ENCODE data around the gene FGFR3.

The FGFR3 gene

GRCh38 chr4:1793940-1794808 is 1.1 kb downstream of the FGFR3 start:
- TF ChIP-seq CTCF (IDR thresholded peaks at IDR 0.05; ENCODE audit: poor library complexity, severe bottlenecking): no peak
- Histone ChIP-seq H3K27me3 (ENCODE audit: insufficient read depth, poor library complexity, severe bottlenecking) (peaks cover 13% of the 10 kb centered on the region), H3K27ac (ENCODE audit: poor library complexity, severe bottlenecking) (no peak overlapping the region), H3K36me3 (ENCODE audit: low read depth) (no peaks in the 10 kb centered on the region), H3K9me3 (ENCODE audit: severe bottlenecking) (no peaks in the 10 kb centered on the region), H3K4me3 (ENCODE audit: severe bottlenecking) (peak overlapping the region; percentile 81), H3K4me1 (ENCODE audit: insufficient read depth, poor library complexity, severe bottlenecking) (peaks cover 12% of the 10 kb centered on the region)
- DNase-seq (ENCODE audit: low spot score) (no peak), ATAC-seq (ENCODE audit: low read depth) (no peak)

GRCh38 chr4:1794809-1795298 is 1.8 kb downstream of the FGFR3 start:
- Histone ChIP-seq H3K36me3 (ENCODE audit: low read depth) (no peaks in the 10 kb centered on the region), H3K9me3 (ENCODE audit: severe bottlenecking) (no peaks in the 10 kb centered on the region), H3K4me1 (ENCODE audit: insufficient read depth, poor library complexity, severe bottlenecking) (peaks cover 5% of the 10 kb centered on the region), H3K27ac (ENCODE audit: poor library complexity, severe bottlenecking) (no peak overlapping the region), H3K4me3 (ENCODE audit: severe bottlenecking) (peak overlapping the region; percentile 81), H3K27me3 (ENCODE audit: insufficient read depth, poor library complexity, severe bottlenecking) (peaks cover 13% of the 10 kb centered on the region)
- no peak for ATAC-seq (ENCODE audit: low read depth)
- TF ChIP-seq CTCF (IDR thresholded peaks at IDR 0.05; ENCODE audit: poor library complexity, severe bottlenecking): no peak
- DNase-seq (ENCODE audit: low spot score): no peak

- TF ChIP-seq CTCF (IDR thresholded peaks at IDR 0.05; ENCODE audit: poor library complexity, severe bottlenecking): no peak
- Histone ChIP-seq H3K9me3 (ENCODE audit: severe bottlenecking) (no peaks in the 10 kb centered on the region), H3K27ac (ENCODE audit: poor library complexity, severe bottlenecking) (no peak overlapping the region), H3K4me1 (ENCODE audit: insufficient read depth, poor library complexity, severe bottlenecking) (no peaks in the 10 kb centered on the region), H3K27me3 (ENCODE audit: insufficient read depth, poor library complexity, severe bottlenecking) (peaks cover 13% of the 10 kb centered on the region), H3K4me3 (ENCODE audit: severe bottlenecking) (peak overlapping the region; percentile 81), H3K36me3 (ENCODE audit: low read depth) (no peaks in the 10 kb centered on the region)
- DNase-seq (ENCODE audit: low spot score) (no peak), ATAC-seq (ENCODE audit: low read depth) (no peak)
These were observed 2.5 kb downstream of the FGFR3 start for GRCh38 chr4:1795299-1796195.

GRCh38 chr4:1796486-1797204 is 3.6 kb downstream of the FGFR3 start:
- no peak overlapping the region for H3K4me3 ChIP-seq (ENCODE audit: severe bottlenecking)
- no peak for DNase-seq (ENCODE audit: low spot score)
- TF ChIP-seq CTCF (IDR thresholded peaks at IDR 0.05; ENCODE audit: poor library complexity, severe bottlenecking): no peak
- H3K27me3 ChIP-seq (ENCODE audit: insufficient read depth, poor library complexity, severe bottlenecking): peaks cover 13% of the 10 kb centered on the region
- no peaks in the 10 kb centered on the region for H3K9me3 ChIP-seq (ENCODE audit: severe bottlenecking)
- no peaks in the 10 kb centered on the region for H3K36me3 ChIP-seq (ENCODE audit: low read depth)
- ATAC-seq (ENCODE audit: low read depth): no peak
- no peak overlapping the region for H3K27ac ChIP-seq (ENCODE audit: poor library complexity, severe bottlenecking)
- H3K4me1 ChIP-seq (ENCODE audit: insufficient read depth, poor library complexity, severe bottlenecking): no peaks in the 10 kb centered on the region
